Activated CD8-positive, alpha-beta memory T cell treated with anti-CD3 and anti-CD28 coated beads, Interleukin-2, amount 50 U/mL, for 48 hours (primary cell): ENCODE measurements around the gene LRP3.

Experiments used
- DNase-seq: peaks from one replicate; pipeline ENCODE4 v3.0.0-alpha.2; 2020

Gene LRP3

GRCh38 chr19:33240181-33240771, 46.1 kb downstream of the LRP3 start:
- no peak for DNase-seq

- no peak for DNase-seq
These were observed 47.0 kb downstream of the LRP3 start for GRCh38 chr19:33241091-33241529.

GRCh38 chr19:33241530-33242101, 47.5 kb downstream of the LRP3 start:
- DNase-seq, result no peak

- no peak for DNase-seq
These were observed 48.0 kb downstream of the LRP3 start for GRCh38 chr19:33242131-33242530.

- DNase-seq, result no peak
These were observed 48.8 kb downstream of the LRP3 start for GRCh38 chr19:33242911-33243310.

GRCh38 chr19:33245948-33246708, 52.0 kb downstream of the LRP3 start:
- DNase-seq, result no peak

GRCh38 chr19:33246709-33247440, 52.7 kb downstream of the LRP3 start:
- no peak for DNase-seq

GRCh38 chr19:33247441-33247819, 53.3 kb downstream of the LRP3 start:
- DNase-seq, result no peak

- DNase-seq, result no peak
These were observed 54.0 kb downstream of the LRP3 start for GRCh38 chr19:33248104-33248503.

GRCh38 chr19:33248553-33248953, 54.4 kb downstream of the LRP3 start:
- DNase-seq, result no peak

GRCh38 chr19:33248954-33249613, 55.0 kb downstream of the LRP3 start:
- DNase-seq, result no peak

- DNase-seq, result no peak
These were observed 55.7 kb downstream of the LRP3 start for GRCh38 chr19:33249740-33250366.

- no peak for DNase-seq
These were observed 56.4 kb downstream of the LRP3 start for GRCh38 chr19:33250500-33250899.

- DNase-seq, result no peak
These were observed 56.9 kb downstream of the LRP3 start for GRCh38 chr19:33251076-33251475.

GRCh38 chr19:33251526-33252090, 57.5 kb downstream of the LRP3 start:
- DNase-seq, result no peak

GRCh38 chr19:33252418-33252962, 58.4 kb downstream of the LRP3 start:
- no peak for DNase-seq

GRCh38 chr19:33252971-33253370, 58.8 kb downstream of the LRP3 start:
- no peak for DNase-seq

GRCh38 chr19:33254245-33254824, 60.2 kb downstream of the LRP3 start:
- no peak for DNase-seq

GRCh38 chr19:33255781-33256180, 61.7 kb downstream of the LRP3 start:
- no peak for DNase-seq

GRCh38 chr19:33256261-33256660, 62.1 kb downstream of the LRP3 start:
- no peak for DNase-seq

GRCh38 chr19:33257828-33258227, 63.7 kb downstream of the LRP3 start:
- no peak for DNase-seq
